ENCODE measurements around the gene TRPM6. TPM values are rescaled to one million over a fixed set of nuclear protein-coding genes. Genes with fewer than 3 reads are reported as not detected.

TRPM6 gene
- under 0.01 and 0.16 TPM in 2 replicates for total RNA-seq

GRCh38 chr9:74887041-74887980, at the start of gene TRPM6:
TRPM6 (minus strand) TSS chr9:74887921; CDS start chr9:74887856, 65 bp downstream.

Other genes with a start within 250 kb of the TRPM6 start
- gene C9orf40, start 65.0 kb upstream of the TRPM6 start, total RNA-seq, result 3.2 and 8.3 TPM in 2 replicates
- 12.5 and 16.2 TPM in 2 replicates for gene CARNMT1, start 140.4 kb upstream of the TRPM6 start, total RNA-seq
- 7.0 and 18.8 TPM in 2 replicates for gene NMRK1, start 200.2 kb upstream of the TRPM6 start, total RNA-seq
- gene OSTF1, start 200.6 kb upstream of the TRPM6 start, total RNA-seq, result 14.7 and 25.1 TPM in 2 replicates